CD4-positive, alpha-beta T cell (primary cell): ENCODE data around the gene GRIA4. TPM values are rescaled to one million over a fixed set of nuclear protein-coding genes. Genes with fewer than 3 reads are reported as not detected.

Source experiments
- ATAC-seq: fragments of 200-7000 bp; cut with Tn5 transposase; one replicate; pipeline ENCODE4 v1.10.0; 2022; ENCODE audit warnings: mild to moderate bottlenecking; ENCODE audit not compliant: poor library complexity
- CTCF ChIA-PET: fragments of 350-600 bp; sonication (Branson Sonifier 250); formaldehyde crosslinking; loops from one replicate; lab custom pipeline; 2021; ENCODE audit warnings: antibody characterized with exemption, inconsistent platforms; lab: Charles Lee
- POLR2A ChIA-PET: fragments of 350-600 bp; sonication (Branson Sonifier 250); formaldehyde crosslinking; loops from one replicate; lab custom pipeline; 2021; ENCODE audit warnings: antibody characterized with exemption, inconsistent platforms; lab: Charles Lee
- DNase-seq, 14 experiments: peaks; one replicate each; pipeline ENCODE4 v3.0.0-alpha.2; 2013 to 2020; ENCODE audit warnings: mixed read lengths in 2 of 14
- H3K27ac ChIP-seq, 2 donors: one replicate each; pipeline versions ENCODE4 v1.5.1 to v1.7.0; 2013; ENCODE audit warnings: low read length in 2 of 2, low read depth in 1 of 2, mild to moderate bottlenecking in 1 of 2
- H3K27me3 ChIP-seq, 2 experiments: 1 replicate in 1 of 2; 2 replicates in 1 of 2; pipeline versions ENCODE4 v1.6.1 to v1.7.0; 2013; ENCODE audit warnings: low read length in 2 of 2, control low read depth in 1 of 2, mild to moderate bottlenecking in 1 of 2, moderate library complexity in 1 of 2; ENCODE audit not compliant: insufficient read depth in 2 of 2, control insufficient read depth in 1 of 2
- H3K36me3 ChIP-seq: one replicate; pipeline ENCODE4 v1.6.1; 2013; ENCODE audit warnings: low read length, control low read depth; ENCODE audit not compliant: insufficient read depth
- H3K4me1 ChIP-seq: one replicate; pipeline ENCODE4 v1.6.1; 2013; ENCODE audit warnings: low read length, control low read depth; ENCODE audit not compliant: insufficient read depth
- H3K4me3 ChIP-seq: one replicate; pipeline ENCODE4 v1.5.1; 2013; ENCODE audit warnings: mild to moderate bottlenecking, low read length, moderate library complexity
- H3K9me3 ChIP-seq, 2 experiments: 1 replicate in 1 of 2; 2 replicates in 1 of 2; pipeline versions ENCODE4 v1.6.1 to v1.7.0; 2013; ENCODE audit warnings: low read length in 2 of 2, mild to moderate bottlenecking in 2 of 2, control low read depth in 1 of 2, moderate library complexity in 1 of 2; ENCODE audit not compliant: control insufficient read depth in 1 of 2, insufficient read depth in 1 of 2
- H3K27ac Mint-ChIP-seq: one replicate; pipeline ENCODE4 v1.8.0; 2020; ENCODE audit warnings: mixed read lengths
- H3K27me3 Mint-ChIP-seq: one replicate; pipeline ENCODE4 v1.8.0; 2021; ENCODE audit warnings: mixed read lengths
- H3K36me3 Mint-ChIP-seq: one replicate; pipeline ENCODE4 v1.8.0; 2021; ENCODE audit warnings: low read depth, mixed read lengths
- H3K4me1 Mint-ChIP-seq: one replicate; pipeline ENCODE4 v1.8.0; 2021; ENCODE audit warnings: low read depth, mixed read lengths
- H3K4me3 Mint-ChIP-seq: one replicate; pipeline ENCODE4 v1.8.0; 2020; ENCODE audit warnings: mild to moderate bottlenecking, mixed read lengths
- H3K9me3 Mint-ChIP-seq: one replicate; pipeline ENCODE4 v1.8.0; 2020; ENCODE audit warnings: mixed read lengths
- intact Hi-C, 2 experiments: fragments of 100-400 bp; cut with DNase I in 1 of 2; cut with micrococcal nuclease in 1 of 2; formaldehyde crosslinking; loops; one replicate each; pipeline versions ENCODE4 v1.15.1 to v1.9.0; 2023 to 2025; cut with DNase I, micrococcal nuclease
- total RNA-seq, 174 experiments: library from RNA in 2 of 174; stranded (reverse) in 2 of 174; gene quantifications; one replicate each; pipeline ENCODE4 v1.2.3 and lab custom pipeline; 2021 to 2026
- TF ChIP-seq, protein P1 (sequence below): fragments of 200-600 bp; IDR thresholded peaks from one replicate; pipeline ENCODE4 v1.8.0; 2022; ENCODE audit warnings: antibody characterized with exemption, mild to moderate bottlenecking

GRIA4 gene
- total RNA-seq, 2 experiments from 2014 or later, result not detected

DNA sequence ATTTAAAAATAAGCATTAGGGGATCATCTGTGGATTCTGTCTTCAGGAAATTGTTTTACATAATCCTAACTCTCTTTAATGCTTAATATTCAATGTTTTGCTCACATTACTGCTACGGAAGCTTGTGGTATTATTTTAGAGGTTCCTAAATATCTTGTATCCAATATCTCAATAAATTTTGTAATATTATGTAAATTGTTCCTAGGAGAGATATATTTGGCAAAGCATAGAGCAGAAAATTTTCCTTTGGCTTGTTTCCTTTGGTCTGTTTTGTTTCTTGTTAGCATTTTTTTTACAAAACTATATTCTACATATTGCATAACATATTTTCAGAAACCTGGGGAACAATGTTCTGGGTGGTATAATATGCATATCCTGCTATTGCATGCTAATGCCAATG lies 144.8 kb downstream of the GRIA4 start:
- H3K27me3 ChIP-seq, result no peaks in the 10 kb centered on the region
- TF ChIP-seq, protein P1, sequence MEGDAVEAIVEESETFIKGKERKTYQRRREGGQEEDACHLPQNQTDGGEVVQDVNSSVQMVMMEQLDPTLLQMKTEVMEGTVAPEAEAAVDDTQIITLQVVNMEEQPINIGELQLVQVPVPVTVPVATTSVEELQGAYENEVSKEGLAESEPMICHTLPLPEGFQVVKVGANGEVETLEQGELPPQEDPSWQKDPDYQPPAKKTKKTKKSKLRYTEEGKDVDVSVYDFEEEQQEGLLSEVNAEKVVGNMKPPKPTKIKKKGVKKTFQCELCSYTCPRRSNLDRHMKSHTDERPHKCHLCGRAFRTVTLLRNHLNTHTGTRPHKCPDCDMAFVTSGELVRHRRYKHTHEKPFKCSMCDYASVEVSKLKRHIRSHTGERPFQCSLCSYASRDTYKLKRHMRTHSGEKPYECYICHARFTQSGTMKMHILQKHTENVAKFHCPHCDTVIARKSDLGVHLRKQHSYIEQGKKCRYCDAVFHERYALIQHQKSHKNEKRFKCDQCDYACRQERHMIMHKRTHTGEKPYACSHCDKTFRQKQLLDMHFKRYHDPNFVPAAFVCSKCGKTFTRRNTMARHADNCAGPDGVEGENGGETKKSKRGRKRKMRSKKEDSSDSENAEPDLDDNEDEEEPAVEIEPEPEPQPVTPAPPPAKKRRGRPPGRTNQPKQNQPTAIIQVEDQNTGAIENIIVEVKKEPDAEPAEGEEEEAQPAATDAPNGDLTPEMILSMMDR, result no peak
- no peaks in the 10 kb centered on the region for H3K36me3 Mint-ChIP-seq
- POLR2A ChIA-PET, result no interaction called here
- no peak for ATAC-seq
- no peaks in the 10 kb centered on the region for H3K27me3 Mint-ChIP-seq
- no peak overlapping the region for H3K4me3 Mint-ChIP-seq
- no peak overlapping the region for H3K27ac ChIP-seq
- no peak overlapping the region for H3K4me3 ChIP-seq
- H3K9me3 Mint-ChIP-seq, result no peaks in the 10 kb centered on the region
- H3K36me3 ChIP-seq, result no peaks in the 10 kb centered on the region
- H3K4me1 ChIP-seq, result no peaks in the 10 kb centered on the region
- no peak for DNase-seq
- no peak overlapping the region for H3K27ac Mint-ChIP-seq
- H3K4me1 Mint-ChIP-seq, result no peaks in the 10 kb centered on the region
- intact Hi-C loops, result no loop called here
- CTCF ChIA-PET, result no interaction called here
- H3K9me3 ChIP-seq, result no peaks in the 10 kb centered on the region

DNA sequence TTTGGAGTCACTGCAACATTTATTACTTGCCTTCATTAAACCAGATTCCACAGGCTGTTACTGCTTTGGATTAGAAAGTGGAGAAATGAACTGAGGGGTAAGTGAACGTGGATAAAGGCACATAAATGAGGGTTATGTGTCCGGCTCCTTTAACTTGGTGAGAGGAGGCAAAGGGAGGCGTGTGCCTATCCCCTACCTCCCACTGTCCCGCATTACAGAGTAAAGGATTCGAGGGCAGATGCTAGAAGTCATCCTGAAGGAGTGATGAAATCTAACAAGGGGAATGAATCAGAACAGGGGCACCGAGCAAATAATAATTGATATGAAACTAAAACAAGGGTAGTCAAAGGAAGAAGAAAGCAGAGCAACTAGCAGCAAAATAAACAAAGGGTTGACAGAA lies 147.2 kb downstream of the GRIA4 start:
- H3K27me3 Mint-ChIP-seq, result no peaks in the 10 kb centered on the region
- TF ChIP-seq, protein P1, result no peak
- Histone ChIP-seq H3K27ac (no peak overlapping the region), H3K27me3 (no peaks in the 10 kb centered on the region), H3K4me3 (no peak overlapping the region), H3K9me3 (no peaks in the 10 kb centered on the region), H3K4me1 (no peaks in the 10 kb centered on the region), H3K36me3 (no peaks in the 10 kb centered on the region)
- DNase-seq (no peak), ATAC-seq (no peak)
- H3K9me3 Mint-ChIP-seq, result no peaks in the 10 kb centered on the region
- H3K4me1 Mint-ChIP-seq, result no peaks in the 10 kb centered on the region
- H3K4me3 Mint-ChIP-seq, result no peak overlapping the region
- ChIA-PET CTCF (no interaction called here), POLR2A (no interaction called here)
- intact Hi-C loops, result no loop called here
- no peak overlapping the region for H3K27ac Mint-ChIP-seq
- no peaks in the 10 kb centered on the region for H3K36me3 Mint-ChIP-seq

DNA sequence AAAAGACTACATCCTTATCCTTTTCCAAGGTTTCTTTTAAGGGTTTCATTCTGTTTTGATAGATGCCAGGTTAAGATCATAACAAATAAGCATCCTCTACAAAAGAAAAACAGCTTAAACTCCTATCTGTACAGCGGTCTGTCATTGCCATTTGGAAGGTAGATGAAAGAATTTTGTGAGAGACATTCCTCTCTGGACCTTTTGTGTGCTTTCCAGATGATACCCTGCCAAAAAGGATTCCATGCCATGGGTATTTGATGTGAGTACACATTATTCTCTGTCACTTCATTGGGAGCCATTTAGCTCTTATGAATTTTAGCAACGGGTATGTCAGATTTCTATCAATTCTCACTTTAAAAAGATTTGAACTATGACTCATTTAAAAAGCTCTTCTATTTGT lies 153.7 kb downstream of the GRIA4 start:
- CTCF ChIA-PET, result interaction anchor here (1.1 kb wide), 1 partner anchor 9 kb away, joined by 3 read pairs; no protein-coding TSS in a partner anchor
- H3K4me3 Mint-ChIP-seq, result no peak overlapping the region
- no peaks in the 10 kb centered on the region for H3K4me1 Mint-ChIP-seq
- H3K27me3 Mint-ChIP-seq, result no peaks in the 10 kb centered on the region
- no peaks in the 10 kb centered on the region for H3K4me1 ChIP-seq
- no peak overlapping the region for H3K27ac ChIP-seq
- ATAC-seq (no peak), DNase-seq (no peak)
- no peak overlapping the region for H3K27ac Mint-ChIP-seq
- no peaks in the 10 kb centered on the region for H3K27me3 ChIP-seq
- no peak overlapping the region for H3K4me3 ChIP-seq
- no peaks in the 10 kb centered on the region for H3K9me3 ChIP-seq
- TF ChIP-seq, protein P1, result no peak
- intact Hi-C loops, result no loop called here
- H3K36me3 Mint-ChIP-seq, result no peaks in the 10 kb centered on the region
- POLR2A ChIA-PET, result no interaction called here
- H3K36me3 ChIP-seq, result no peaks in the 10 kb centered on the region
- no peaks in the 10 kb centered on the region for H3K9me3 Mint-ChIP-seq
